ENCODE results near the gene RMND5A.
A peak's percentile ranks its signal among the peaks of the same experiment; 100 is the strongest.

The RMND5A gene

GRCh38 chr2:86800856-86801567 is 80.9 kb downstream of the RMND5A start:
- DNase-seq: no peak

- DNase-seq: no peak
These were observed 86.2 kb downstream of the RMND5A start for GRCh38 chr2:86806059-86806857.

- no peak for DNase-seq
These were observed 87.0 kb downstream of the RMND5A start for GRCh38 chr2:86807133-86807467.

- peak; percentile 72 for DNase-seq
These were observed 87.6 kb downstream of the RMND5A start for GRCh38 chr2:86807468-86808275.

GRCh38 chr2:86808315-86809161 is 88.4 kb downstream of the RMND5A start:
- DNase-seq: peak; percentile 96

- no peak for DNase-seq
These were observed 89.5 kb downstream of the RMND5A start for GRCh38 chr2:86809481-86810121.

GRCh38 chr2:86815611-86816010 is 95.5 kb downstream of the RMND5A start:
- DNase-seq: no peak

- DNase-seq: no peak
These were observed 98.2 kb downstream of the RMND5A start for GRCh38 chr2:86818114-86818801.

- no peak for DNase-seq
These were observed 98.9 kb downstream of the RMND5A start for GRCh38 chr2:86818957-86819356.

GRCh38 chr2:86821306-86821705 is 101.2 kb downstream of the RMND5A start:
- no peak for DNase-seq

- DNase-seq: no peak
These were observed 101.8 kb downstream of the RMND5A start for GRCh38 chr2:86821842-86822241.

- DNase-seq: no peak
These were observed 102.7 kb downstream of the RMND5A start for GRCh38 chr2:86822668-86823345.

GRCh38 chr2:86825036-86825692 is 105.1 kb downstream of the RMND5A start:
- no peak for DNase-seq

- DNase-seq: no peak
These were observed 105.7 kb downstream of the RMND5A start for GRCh38 chr2:86825693-86826381.

- no peak for DNase-seq
These were observed 106.9 kb downstream of the RMND5A start for GRCh38 chr2:86826951-86827350.
